Measurements from ENCODE around the gene LYSMD4.

Gene LYSMD4

GRCh38 chr15:99721104-99721778, 12.0 kb downstream of the LYSMD4 start:
- Histone ChIP-seq H3K9me3 (no peaks in the 10 kb centered on the region), H3K36me3 (no peaks in the 10 kb centered on the region), H3K4me3 (ENCODE audit: low read depth, low read length) (no peak overlapping the region), H3K27me3 (no peaks in the 10 kb centered on the region), H3K4me1 (no peaks in the 10 kb centered on the region)
- TF ChIP-seq, protein P1, sequence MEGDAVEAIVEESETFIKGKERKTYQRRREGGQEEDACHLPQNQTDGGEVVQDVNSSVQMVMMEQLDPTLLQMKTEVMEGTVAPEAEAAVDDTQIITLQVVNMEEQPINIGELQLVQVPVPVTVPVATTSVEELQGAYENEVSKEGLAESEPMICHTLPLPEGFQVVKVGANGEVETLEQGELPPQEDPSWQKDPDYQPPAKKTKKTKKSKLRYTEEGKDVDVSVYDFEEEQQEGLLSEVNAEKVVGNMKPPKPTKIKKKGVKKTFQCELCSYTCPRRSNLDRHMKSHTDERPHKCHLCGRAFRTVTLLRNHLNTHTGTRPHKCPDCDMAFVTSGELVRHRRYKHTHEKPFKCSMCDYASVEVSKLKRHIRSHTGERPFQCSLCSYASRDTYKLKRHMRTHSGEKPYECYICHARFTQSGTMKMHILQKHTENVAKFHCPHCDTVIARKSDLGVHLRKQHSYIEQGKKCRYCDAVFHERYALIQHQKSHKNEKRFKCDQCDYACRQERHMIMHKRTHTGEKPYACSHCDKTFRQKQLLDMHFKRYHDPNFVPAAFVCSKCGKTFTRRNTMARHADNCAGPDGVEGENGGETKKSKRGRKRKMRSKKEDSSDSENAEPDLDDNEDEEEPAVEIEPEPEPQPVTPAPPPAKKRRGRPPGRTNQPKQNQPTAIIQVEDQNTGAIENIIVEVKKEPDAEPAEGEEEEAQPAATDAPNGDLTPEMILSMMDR (IDR thresholded peaks at IDR 0.05; ENCODE audit: low read depth, low read length), result no peak
- no peak for DNase-seq

DNA sequence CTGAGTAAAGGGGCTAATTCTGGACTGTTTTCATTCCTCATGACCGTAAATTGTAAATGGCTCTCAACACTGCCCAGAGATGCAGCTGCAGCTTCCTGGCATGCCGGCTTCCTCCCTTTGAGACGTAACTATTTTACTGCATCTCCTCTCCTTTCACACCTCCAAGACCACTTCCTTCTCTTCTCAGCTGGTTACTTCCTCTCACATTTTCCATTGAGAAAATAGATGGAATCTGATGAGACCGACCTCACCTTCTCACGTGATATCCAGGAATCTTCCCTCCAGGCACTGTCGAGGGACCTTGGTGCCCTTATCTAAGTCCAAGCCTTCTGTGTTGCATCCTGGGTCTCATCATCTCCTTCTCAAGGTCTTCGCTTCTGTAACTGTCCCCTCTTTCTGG, 12.7 kb downstream of the LYSMD4 start:
- H3K4me3 ChIP-seq (ENCODE audit: low read depth, low read length), result no peak overlapping the region
- no peaks in the 10 kb centered on the region for H3K27me3 ChIP-seq
- 0 out of 2 replicates have a peak, but pooled peaks cover 5% of the 10 kb centered on the region for H3K36me3 ChIP-seq
- no peak for DNase-seq
- no peaks in the 10 kb centered on the region for H3K9me3 ChIP-seq
- TF ChIP-seq, protein P1 (IDR thresholded peaks at IDR 0.05; ENCODE audit: low read depth, low read length), result no peak
- no peaks in the 10 kb centered on the region for H3K4me1 ChIP-seq

DNA sequence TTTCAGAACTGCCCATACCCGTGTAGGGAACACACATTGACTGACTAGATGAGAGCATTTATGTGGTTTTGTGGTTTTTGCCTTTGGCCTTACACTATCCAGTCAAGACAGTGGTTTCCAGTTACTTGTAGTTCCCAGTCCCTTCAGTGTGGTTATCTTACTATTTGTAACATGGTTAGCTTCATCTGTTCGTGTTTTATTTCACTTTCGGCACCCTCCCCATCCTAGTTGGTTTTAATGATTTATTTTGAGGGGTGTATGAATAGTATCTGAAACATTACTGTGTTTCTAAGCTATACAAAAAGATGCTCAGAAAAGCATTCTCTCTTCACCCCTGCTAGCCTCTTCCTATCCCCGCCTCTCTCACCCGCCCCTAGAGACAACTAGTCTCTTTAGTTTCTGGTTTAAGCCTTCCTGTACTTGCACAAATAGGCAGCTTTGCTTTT, 14.1 kb downstream of the LYSMD4 start:
- no peaks in the 10 kb centered on the region for H3K27me3 ChIP-seq
- H3K4me3 ChIP-seq (ENCODE audit: low read depth, low read length), result no peak overlapping the region
- TF ChIP-seq, protein P1 (IDR thresholded peaks at IDR 0.05; ENCODE audit: low read depth, low read length), result no peak
- H3K36me3 ChIP-seq, result 0 out of 2 replicates have a peak, but pooled peaks cover 5% of the 10 kb centered on the region
- no peak for DNase-seq
- H3K4me1 ChIP-seq, result no peaks in the 10 kb centered on the region
- H3K9me3 ChIP-seq, result no peaks in the 10 kb centered on the region

GRCh38 chr15:99718421-99718820, 14.8 kb downstream of the LYSMD4 start:
- no peaks in the 10 kb centered on the region for H3K4me1 ChIP-seq

DNA sequence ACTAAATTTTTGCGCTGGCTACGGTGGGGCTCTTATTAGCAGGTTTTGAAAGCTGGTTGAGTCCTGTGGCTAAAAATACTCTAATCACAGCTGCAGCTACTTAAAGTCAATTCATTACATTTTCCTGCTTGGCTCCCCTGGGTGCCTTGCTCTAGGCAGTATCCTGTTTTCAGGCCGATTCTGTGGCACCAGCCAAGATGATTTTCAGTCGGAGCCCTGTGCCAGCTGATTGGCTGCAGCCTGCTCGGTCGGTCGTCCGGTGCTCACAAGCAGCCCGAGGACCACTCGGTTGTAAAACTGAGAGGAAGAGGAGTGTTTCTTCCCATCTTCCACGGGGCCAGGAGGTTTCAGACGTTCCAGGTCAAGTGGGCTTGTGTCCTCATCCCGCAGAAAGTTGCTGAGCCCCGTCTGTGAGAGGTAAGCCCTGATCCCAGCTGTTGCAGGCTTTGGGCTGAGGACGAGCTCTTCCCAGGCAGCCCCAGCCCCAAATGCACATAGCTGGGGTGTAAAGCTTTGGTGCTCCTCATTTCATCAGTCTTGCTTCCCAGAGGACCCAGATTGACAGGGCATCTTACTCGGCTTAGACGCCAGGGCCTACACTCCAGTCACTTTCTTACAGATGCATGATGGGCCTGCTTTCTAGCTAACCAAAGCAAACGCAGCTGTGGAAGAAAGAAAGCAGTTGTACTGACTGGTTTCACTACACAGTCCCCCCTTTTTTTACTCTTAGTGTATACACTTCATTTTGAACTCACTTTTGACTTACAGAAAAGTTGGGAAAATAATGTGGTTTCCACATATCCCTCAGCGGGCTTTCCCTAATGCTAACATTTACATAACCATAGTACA, 15.9 kb downstream of the LYSMD4 start:
- no peak overlapping the region for H3K4me3 ChIP-seq (ENCODE audit: low read depth, low read length)
- H3K4me1 ChIP-seq, result no peaks in the 10 kb centered on the region
- H3K27me3 ChIP-seq, result no peaks in the 10 kb centered on the region
- DNase-seq, result no peak
- H3K36me3 ChIP-seq, result peaks cover 10% of the 10 kb centered on the region; the same call in 1 of the 2 replicates
- TF ChIP-seq, protein P1 (IDR thresholded peaks at IDR 0.05; ENCODE audit: low read depth, low read length), result no peak
- H3K9me3 ChIP-seq, result no peaks in the 10 kb centered on the region

More at GRCh38 chr15:99718421-99718820, 14.8 kb downstream of the LYSMD4 start:
- Histone ChIP-seq H3K9me3 (no peaks in the 10 kb centered on the region), H3K27me3 (no peaks in the 10 kb centered on the region), H3K4me3 (ENCODE audit: low read depth, low read length) (no peak overlapping the region), H3K36me3 (0 out of 2 replicates have a peak, but pooled peaks cover 5% of the 10 kb centered on the region)
- DNase-seq, result no peak
- TF ChIP-seq, protein P1 (IDR thresholded peaks at IDR 0.05; ENCODE audit: low read depth, low read length), result no peak

All from BE2C (cell line).